ENCODE results near the gene ANGPTL8. TPM values are rescaled to one million over a fixed set of nuclear protein-coding genes. Genes with fewer than 3 reads are reported as not detected.

The ANGPTL8 gene
- total and polyA plus RNA-seq, 4 donors = 11.8 TPM; not detected in 3

DNA sequence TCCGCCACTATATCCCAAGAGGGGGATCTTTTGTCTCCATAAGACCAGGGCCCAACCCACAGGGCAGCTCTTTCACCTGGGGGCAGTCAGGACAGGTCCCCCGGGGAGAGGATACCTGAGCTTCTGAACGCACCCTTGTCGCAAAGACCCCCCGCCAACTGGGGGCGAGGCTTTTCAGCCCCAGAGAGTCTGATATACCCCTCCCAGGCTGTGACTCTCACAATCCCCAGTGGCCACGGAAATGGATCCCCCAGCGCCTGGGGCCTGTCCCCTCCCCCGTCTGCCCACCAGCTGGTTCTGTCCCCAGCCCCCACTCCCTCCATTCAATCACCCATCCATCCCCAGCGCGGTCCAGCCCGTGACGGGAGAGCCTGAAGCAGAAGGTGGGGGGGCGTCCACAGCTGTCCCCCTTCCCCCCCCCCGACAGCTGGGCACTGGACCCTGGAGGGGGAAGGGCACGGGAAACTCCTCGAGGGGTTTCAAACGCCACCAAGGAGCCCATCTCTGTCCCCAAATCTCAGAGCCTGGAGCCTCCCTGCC lies 22.1 kb downstream of the ANGPTL8 start:
- peak; percentile 47 for ATAC-seq (ENCODE audit: low FRiP score)
- DNase-seq = no peak
- intact Hi-C loops (cut with DNase I) = no loop called here
- H3K27ac ChIP-seq (ENCODE audit: low read depth in 1 of 2, low read length in 2 of 2) = no peak overlapping the region
- no peaks in the 10 kb centered on the region for H3K27me3 ChIP-seq (ENCODE audit: control insufficient read depth in 1 of 2, insufficient read depth in 2 of 2, low read length in 1 of 2)
- no peaks in the 10 kb centered on the region for H3K9me3 ChIP-seq (ENCODE audit: control insufficient read depth, low read length)
- WGBS, 2 donors = 22 to 24% methylated on average over 16 to 18 of the region's 18 CpGs
- H3K4me3 ChIP-seq (ENCODE audit: low read length in 2 of 2) = peak overlapping the region; percentile 81 to 89
- H3K4me1 ChIP-seq (ENCODE audit: control insufficient read depth in 1 of 2, insufficient read depth in 2 of 2, low read length in 2 of 2) = no peaks in the 10 kb centered on the region
- H3K36me3 ChIP-seq (ENCODE audit: control insufficient read depth in 1 of 2, insufficient read depth in 2 of 2, low read length in 1 of 2) = no peaks in the 10 kb centered on the region

DNA sequence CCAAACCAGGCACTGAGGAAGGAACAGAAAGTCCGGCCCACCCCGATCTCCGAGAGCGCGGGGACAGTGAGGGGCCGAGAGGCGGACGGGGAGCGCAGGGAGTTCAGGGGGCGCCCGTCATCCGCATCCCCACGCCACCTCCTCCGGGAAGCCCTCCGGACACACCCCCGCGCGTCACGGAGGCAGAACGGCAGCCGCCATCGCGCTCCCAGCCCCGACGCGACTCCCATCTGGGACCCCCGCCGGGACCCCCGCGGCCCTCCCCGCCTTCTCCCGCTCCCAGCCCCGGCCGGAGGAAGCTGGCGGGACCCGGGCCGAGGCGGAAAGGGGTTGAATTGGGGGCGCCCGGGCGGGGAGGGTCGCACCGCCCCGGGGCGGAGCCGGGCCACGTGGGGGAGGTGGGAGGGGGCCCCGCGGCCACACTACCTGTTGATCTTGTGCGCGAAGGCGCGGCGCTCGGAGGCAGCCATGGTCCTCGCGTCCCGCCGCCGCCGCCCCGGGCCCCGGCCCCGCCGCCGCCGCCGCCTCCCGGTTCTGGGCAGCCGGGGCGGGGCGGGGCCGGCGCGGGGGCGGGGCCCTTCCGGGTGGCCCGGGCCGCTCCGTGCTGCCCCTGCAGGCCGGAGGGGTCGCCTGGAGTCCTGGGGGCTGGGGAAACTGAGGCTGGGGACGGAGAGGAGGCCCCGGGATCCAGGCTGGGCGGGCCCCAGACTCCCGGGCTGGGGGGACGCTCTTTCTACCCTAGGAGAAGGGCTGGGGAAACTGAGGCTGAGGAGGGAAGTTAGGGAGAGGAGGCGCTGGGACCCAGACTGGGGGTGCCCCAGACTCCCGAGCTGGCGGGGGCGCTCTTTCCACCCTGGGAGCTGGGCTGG lies 22.8 kb downstream of the ANGPTL8 start, which contains the start of gene DOCK6:
DOCK6 (minus strand) TSS at position 554 of the 869 bp plus-strand sequence; CDS start at position 470, 84 bp downstream.
- no peaks in the 10 kb centered on the region for H3K27me3 ChIP-seq (ENCODE audit: control insufficient read depth in 1 of 2, insufficient read depth in 2 of 2, low read length in 1 of 2)
- no peaks in the 10 kb centered on the region for H3K9me3 ChIP-seq (ENCODE audit: control insufficient read depth, low read length)
- peak; percentile 57 for ATAC-seq (ENCODE audit: low FRiP score)
- H3K36me3 ChIP-seq (ENCODE audit: control insufficient read depth in 1 of 2, insufficient read depth in 2 of 2, low read length in 1 of 2) = no peaks in the 10 kb centered on the region
- WGBS, 2 donors = 1% methylated on average over 35 to 91 of the region's 91 CpGs
- H3K4me1 ChIP-seq (ENCODE audit: control insufficient read depth in 1 of 2, insufficient read depth in 2 of 2, low read length in 2 of 2) = no peaks in the 10 kb centered on the region
- H3K4me3 ChIP-seq (ENCODE audit: low read length in 2 of 2) = peak within 1 kb of the TSS; percentile 81 to 89
- DNase-seq = peak in 1 of 2 donors; percentile 83
- H3K27ac ChIP-seq (ENCODE audit: low read depth in 1 of 2, low read length in 2 of 2) = no peak within 1 kb of the TSS
- intact Hi-C loops (cut with DNase I) = no loop called here

DNA sequence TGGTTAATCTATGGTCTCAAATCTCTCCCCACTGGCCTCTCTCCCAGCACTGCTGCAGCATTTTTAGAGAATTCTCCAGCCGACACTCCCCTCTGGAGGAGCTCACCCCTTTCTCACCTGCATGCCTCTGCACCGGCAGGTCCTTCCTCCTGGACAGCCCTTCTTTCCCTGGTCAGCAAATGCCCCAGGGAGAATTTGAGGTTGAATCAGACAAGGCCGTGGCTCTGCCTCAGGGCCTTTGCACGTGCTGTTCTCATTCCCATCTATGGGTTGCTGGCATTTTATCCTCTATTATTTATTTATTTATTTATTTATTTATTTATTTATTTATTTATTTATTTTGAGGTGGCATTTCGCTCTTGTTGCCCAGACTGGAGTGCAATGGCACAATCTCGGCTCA lies 24.3 kb downstream of the ANGPTL8 start:
- no peak for DNase-seq
- H3K36me3 ChIP-seq (ENCODE audit: control insufficient read depth in 1 of 2, insufficient read depth in 2 of 2, low read length in 1 of 2) = no peaks in the 10 kb centered on the region
- no peak overlapping the region for H3K27ac ChIP-seq (ENCODE audit: low read depth in 1 of 2, low read length in 2 of 2)
- H3K4me3 ChIP-seq (ENCODE audit: low read length in 2 of 2) = no peak overlapping the region
- no peak for ATAC-seq (ENCODE audit: low FRiP score)
- H3K4me1 ChIP-seq (ENCODE audit: control insufficient read depth in 1 of 2, insufficient read depth in 2 of 2, low read length in 2 of 2) = no peaks in the 10 kb centered on the region
- H3K9me3 ChIP-seq (ENCODE audit: control insufficient read depth, low read length) = no peaks in the 10 kb centered on the region
- WGBS, 2 donors = 94 to 95% methylated on average over 6 of the region's 6 CpGs
- intact Hi-C loops (cut with DNase I) = no loop called here
- no peaks in the 10 kb centered on the region for H3K27me3 ChIP-seq (ENCODE audit: control insufficient read depth in 1 of 2, insufficient read depth in 2 of 2, low read length in 1 of 2)

DNA sequence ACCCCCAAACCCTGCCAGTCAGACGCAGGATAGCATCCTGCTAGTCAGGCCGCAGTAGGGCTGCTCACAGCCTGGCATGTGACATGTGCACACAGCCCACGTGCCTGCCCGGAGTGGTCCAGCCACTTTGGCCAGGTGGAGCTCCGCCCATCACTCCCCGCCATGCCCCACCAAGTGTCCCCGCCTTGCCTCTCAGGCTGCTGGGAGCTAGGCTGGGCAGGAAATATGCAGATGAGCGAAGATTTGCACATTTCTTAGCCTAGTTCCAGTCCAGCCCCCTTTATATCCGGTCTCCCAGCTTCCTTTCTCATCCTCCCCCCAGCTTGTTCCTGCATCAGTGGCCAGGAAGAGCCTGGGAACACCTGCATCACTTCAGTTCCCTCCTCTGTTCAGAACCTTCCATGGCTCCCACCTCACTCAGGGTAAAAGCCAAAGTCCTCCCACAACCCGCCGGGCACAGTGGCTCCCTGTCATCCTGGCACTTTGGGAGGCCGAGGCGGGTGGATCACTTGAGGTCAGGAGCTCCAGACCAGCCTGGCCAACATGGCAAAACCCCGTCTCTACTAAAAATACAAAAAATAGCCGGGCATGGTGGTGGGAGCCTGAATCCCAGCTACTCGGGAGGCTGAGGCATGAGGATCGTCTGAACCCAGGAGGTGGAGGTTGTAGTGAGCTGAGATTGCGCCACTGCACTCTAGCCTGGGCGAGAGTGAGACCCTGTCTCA lies 25.2 kb downstream of the ANGPTL8 start:
- no peaks in the 10 kb centered on the region for H3K4me1 ChIP-seq (ENCODE audit: control insufficient read depth in 1 of 2, insufficient read depth in 2 of 2, low read length in 2 of 2)
- no peak for DNase-seq
- no peaks in the 10 kb centered on the region for H3K9me3 ChIP-seq (ENCODE audit: control insufficient read depth, low read length)
- intact Hi-C loops (cut with DNase I) = no loop called here
- ATAC-seq (ENCODE audit: low FRiP score) = no peak
- H3K27me3 ChIP-seq (ENCODE audit: control insufficient read depth in 1 of 2, insufficient read depth in 2 of 2, low read length in 1 of 2) = no peaks in the 10 kb centered on the region
- 86 to 88% methylated on average over 19 of the region's 19 CpGs for WGBS, 2 donors
- no peaks in the 10 kb centered on the region for H3K36me3 ChIP-seq (ENCODE audit: control insufficient read depth in 1 of 2, insufficient read depth in 2 of 2, low read length in 1 of 2)
- H3K27ac ChIP-seq (ENCODE audit: low read depth in 1 of 2, low read length in 2 of 2) = no peak overlapping the region
- no peak overlapping the region for H3K4me3 ChIP-seq (ENCODE audit: low read length in 2 of 2)

DNA sequence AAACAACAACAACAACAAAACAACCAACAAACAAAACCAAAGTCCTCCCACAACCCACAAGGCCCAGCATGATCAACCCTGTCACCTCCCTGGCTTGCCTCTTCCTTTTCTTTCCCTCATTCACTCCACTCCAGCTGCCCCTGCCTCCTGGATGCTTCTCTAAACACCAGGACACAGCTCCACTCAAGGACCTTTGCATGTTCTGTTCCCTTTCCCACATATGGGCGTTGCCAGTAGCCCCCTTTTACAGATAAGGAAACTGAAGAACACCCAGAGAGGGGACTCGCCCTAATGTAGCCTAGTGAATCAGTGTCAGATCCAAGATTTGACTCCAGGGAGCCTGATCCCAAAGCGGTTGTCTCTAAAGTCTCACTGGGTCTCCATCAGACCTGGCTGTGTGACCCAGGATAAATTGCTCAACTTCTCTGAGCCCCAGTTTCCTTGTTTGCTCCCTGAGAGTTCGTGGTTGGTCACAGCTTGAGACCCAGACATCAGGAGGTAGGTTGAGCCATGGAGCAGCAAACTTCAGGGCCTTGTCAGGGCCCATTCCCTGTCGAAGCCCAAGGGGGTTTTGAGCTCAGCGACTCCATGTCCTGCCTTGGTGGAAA lies 25.9 kb downstream of the ANGPTL8 start:
- 94 to 96% methylated on average over 6 of the region's 6 CpGs for WGBS, 2 donors
- H3K4me1 ChIP-seq (ENCODE audit: control insufficient read depth in 1 of 2, insufficient read depth in 2 of 2, low read length in 2 of 2) = no peaks in the 10 kb centered on the region
- ATAC-seq (ENCODE audit: low FRiP score) = no peak
- no peak overlapping the region for H3K27ac ChIP-seq (ENCODE audit: low read depth in 1 of 2, low read length in 2 of 2)
- no peaks in the 10 kb centered on the region for H3K9me3 ChIP-seq (ENCODE audit: control insufficient read depth, low read length)
- no peak for DNase-seq
- intact Hi-C loops (cut with DNase I) = no loop called here
- H3K27me3 ChIP-seq (ENCODE audit: control insufficient read depth in 1 of 2, insufficient read depth in 2 of 2, low read length in 1 of 2) = no peaks in the 10 kb centered on the region
- H3K4me3 ChIP-seq (ENCODE audit: low read length in 2 of 2) = no peak overlapping the region
- no peaks in the 10 kb centered on the region for H3K36me3 ChIP-seq (ENCODE audit: control insufficient read depth in 1 of 2, insufficient read depth in 2 of 2, low read length in 1 of 2)

DNA sequence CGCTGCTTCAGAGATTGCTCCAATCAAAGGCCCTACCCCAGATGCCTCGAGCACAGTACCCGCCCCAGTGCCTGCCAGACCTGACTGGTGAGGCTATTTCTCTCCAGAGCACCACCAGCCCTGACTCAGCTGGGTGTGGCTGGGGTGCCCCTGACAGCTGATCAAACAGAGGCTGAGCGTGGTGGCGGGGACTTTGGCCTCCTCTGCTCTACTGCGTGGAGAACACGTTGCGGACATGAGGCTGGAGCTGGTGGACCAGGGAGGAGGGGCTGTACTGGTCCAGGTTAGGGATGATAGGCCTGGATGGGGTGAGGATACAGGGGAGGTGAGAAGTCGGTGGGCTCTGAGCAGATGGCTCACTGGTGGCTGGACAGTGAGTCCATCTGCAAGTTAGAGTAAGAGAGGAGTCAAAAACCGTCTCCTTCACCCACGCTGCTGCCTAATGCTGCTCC lies 26.4 kb downstream of the ANGPTL8 start:
- 68 to 71% methylated on average over 11 of the region's 11 CpGs for WGBS, 2 donors
- Histone ChIP-seq H3K4me3 (ENCODE audit: low read length in 2 of 2) (no peak overlapping the region), H3K27me3 (ENCODE audit: control insufficient read depth in 1 of 2, insufficient read depth in 2 of 2, low read length in 1 of 2) (no peaks in the 10 kb centered on the region), H3K9me3 (ENCODE audit: control insufficient read depth, low read length) (no peaks in the 10 kb centered on the region), H3K4me1 (ENCODE audit: control insufficient read depth in 1 of 2, insufficient read depth in 2 of 2, low read length in 2 of 2) (no peaks in the 10 kb centered on the region), H3K27ac (ENCODE audit: low read depth in 1 of 2, low read length in 2 of 2) (no peak overlapping the region), H3K36me3 (ENCODE audit: control insufficient read depth in 1 of 2, insufficient read depth in 2 of 2, low read length in 1 of 2) (no peaks in the 10 kb centered on the region)
- ATAC-seq (ENCODE audit: low FRiP score) = no peak
- DNase-seq = no peak
- intact Hi-C loops (cut with DNase I) = no loop called here

DNA sequence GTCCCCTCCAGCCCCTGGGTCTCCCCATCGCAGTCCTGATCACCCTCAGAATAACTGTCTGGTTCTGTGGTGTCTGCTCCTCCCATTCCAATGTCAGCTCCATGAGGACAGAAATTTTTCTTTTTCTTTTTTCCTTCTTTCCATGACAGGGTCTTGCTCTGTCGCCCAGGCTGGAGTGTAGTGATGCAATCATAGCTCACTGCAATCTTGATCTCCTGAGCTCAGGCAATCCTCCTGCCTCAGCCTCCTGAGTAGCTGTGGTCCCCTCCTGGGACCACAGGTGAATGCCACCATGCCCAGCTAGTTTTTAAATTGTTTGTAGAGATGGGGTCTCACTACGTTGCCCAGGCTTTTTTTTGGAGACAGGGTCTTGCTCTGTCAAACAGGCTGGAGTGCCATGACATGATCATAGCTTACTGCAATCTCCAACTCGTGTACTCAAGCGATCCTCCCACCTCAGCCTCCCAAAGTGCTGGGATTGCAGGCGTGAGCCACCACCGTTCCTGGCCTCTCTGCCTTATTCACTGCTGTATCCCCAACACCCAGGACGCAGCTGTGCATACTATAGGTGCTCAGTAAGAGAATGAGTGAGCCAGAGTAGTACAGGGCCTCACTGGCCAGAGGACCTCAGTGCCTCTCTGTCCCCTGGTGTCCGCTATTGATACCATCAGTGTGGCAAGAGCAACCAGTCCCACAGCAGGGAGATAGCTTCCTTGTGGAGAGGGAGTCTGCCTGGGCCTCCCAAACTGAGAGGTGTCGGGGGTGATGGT lies 28.1 kb downstream of the ANGPTL8 start:
- DNase-seq (no peak), ATAC-seq (ENCODE audit: low FRiP score) (no peak)
- Histone ChIP-seq H3K4me1 (ENCODE audit: control insufficient read depth in 1 of 2, insufficient read depth in 2 of 2, low read length in 2 of 2) (no peaks in the 10 kb centered on the region), H3K9me3 (ENCODE audit: control insufficient read depth, low read length) (no peaks in the 10 kb centered on the region), H3K4me3 (ENCODE audit: low read length in 2 of 2) (no peak overlapping the region), H3K36me3 (ENCODE audit: control insufficient read depth in 1 of 2, insufficient read depth in 2 of 2, low read length in 1 of 2) (no peaks in the 10 kb centered on the region), H3K27ac (ENCODE audit: low read depth in 1 of 2, low read length in 2 of 2) (no peak overlapping the region), H3K27me3 (ENCODE audit: control insufficient read depth in 1 of 2, insufficient read depth in 2 of 2, low read length in 1 of 2) (no peaks in the 10 kb centered on the region)
- intact Hi-C loops (cut with DNase I) = no loop called here
- 90 to 94% methylated on average over 10 of the region's 10 CpGs for WGBS, 2 donors

DNA sequence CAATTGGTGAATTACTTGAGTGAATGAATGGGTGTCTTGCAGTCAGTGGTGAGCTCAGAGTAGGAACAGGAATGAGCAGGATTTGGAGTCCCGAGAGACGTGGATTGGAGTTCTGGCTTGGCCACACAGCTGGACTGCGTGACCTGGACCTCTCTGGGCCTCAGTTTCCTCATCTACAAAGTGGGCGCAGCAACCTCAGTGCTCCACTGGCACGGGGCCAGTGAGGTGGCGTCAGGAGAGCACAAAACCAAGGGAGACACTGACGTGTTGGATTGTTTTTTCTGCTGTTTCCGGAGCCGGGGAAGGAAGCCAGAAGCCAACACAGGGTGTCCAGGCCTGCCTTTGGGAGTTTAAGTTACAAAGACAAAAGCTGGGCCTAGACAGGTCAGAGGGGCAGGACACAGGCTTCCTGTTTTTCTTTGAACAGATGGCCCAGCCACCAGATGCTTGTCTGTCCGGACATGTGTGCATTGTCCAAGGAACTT lies 29.4 kb downstream of the ANGPTL8 start:
- no peak for DNase-seq
- 25 to 34% methylated on average over 10 of the region's 10 CpGs for WGBS, 2 donors

More for the DNA sequence above, 29.4 kb downstream of the ANGPTL8 start:
- ATAC-seq (ENCODE audit: low FRiP score) = peak; percentile 60
- intact Hi-C loops (cut with DNase I) = no loop called here
- H3K27me3 ChIP-seq (ENCODE audit: control insufficient read depth in 1 of 2, insufficient read depth in 2 of 2, low read length in 1 of 2) = no peaks in the 10 kb centered on the region
- no peaks in the 10 kb centered on the region for H3K4me1 ChIP-seq (ENCODE audit: control insufficient read depth in 1 of 2, insufficient read depth in 2 of 2, low read length in 2 of 2)
- H3K36me3 ChIP-seq (ENCODE audit: control insufficient read depth in 1 of 2, insufficient read depth in 2 of 2, low read length in 1 of 2) = no peaks in the 10 kb centered on the region
- H3K4me3 ChIP-seq (ENCODE audit: low read length in 2 of 2) = no peak overlapping the region
- no peak overlapping the region for H3K27ac ChIP-seq (ENCODE audit: low read depth in 1 of 2, low read length in 2 of 2)
- no peaks in the 10 kb centered on the region for H3K9me3 ChIP-seq (ENCODE audit: control insufficient read depth, low read length)
